Transverse colon (tissue), 4 donors: ENCODE results near the gene AGMO.

Source experiments
- CTCF ChIP-seq, 5 experiments: fragments of 200-600 bp in 3 of 5; fragments of 450-650 bp in 2 of 5; sonication (generic) in 3 of 5; IDR thresholded peaks; 1 replicate in 2 of 5; 2 replicates in 3 of 5; pipeline ENCODE4 v1.5.1; 2016 to 2017; ENCODE audit warnings: antibody characterized with exemption in 5 of 5, inconsistent platforms in 3 of 5, mild to moderate bottlenecking in 2 of 5, moderate library complexity in 1 of 5
- EP300 ChIP-seq: sonication (generic); formaldehyde crosslinking; IDR thresholded peaks from one replicate; pipeline ENCODE4 v1.6.1; 2017; ENCODE audit warnings: antibody characterized with exemption, low read depth
- POLR2AphosphoS5 ChIP-seq, 3 donors: sonication (generic); formaldehyde crosslinking; IDR thresholded peaks; one replicate each; pipeline ENCODE4 v1.6.1; 2016; ENCODE audit warnings: antibody characterized with exemption in 3 of 3

GRCh38 chr7:15584575-15584974 is 22.8 kb upstream of the AGMO start:
- TF ChIP-seq CTCF (IDR thresholded peaks at IDR 0.05) = no peak
- no peak for TF ChIP-seq POLR2AphosphoS5 (IDR thresholded peaks at IDR 0.05)
- TF ChIP-seq EP300 = no peak
